GM13976 (cell line): ENCODE measurements around the gene PC.

Experiments
- DNase-seq: peaks from one replicate; pipeline ENCODE4 v3.0.0; 2012; ENCODE audit warnings: low spot score
- CTCF ChIP-seq: IDR thresholded peaks from 2 replicates; pipeline ENCODE4 v1.5.1; 2012; ENCODE audit warnings: borderline replicate concordance, mild to moderate bottlenecking; ENCODE audit not compliant: insufficient read depth; ENCODE audit errors: extremely low read depth, missing control alignments, control extremely low read depth
- in situ Hi-C: fragments of 300-500 bp; cut with MboI; formaldehyde crosslinking; loops from one replicate; pipeline ENCODE4 v1.12.0; 2022; ENCODE audit warnings: low sequenced_read_pairs, mixed read lengths, inconsistent platforms; ENCODE audit not compliant: unreplicated experiment

PC gene

GRCh38 chr11:66850588-66851238 is 107.5 kb downstream of the PC start:
- in situ Hi-C loops = no loop called here
- TF ChIP-seq CTCF = no peak
- DNase-seq = no peak

GRCh38 chr11:66850235-66850587 is 108.0 kb downstream of the PC start:
- no peak for TF ChIP-seq CTCF
- in situ Hi-C loops = no loop called here
- no peak for DNase-seq

GRCh38 chr11:66849501-66850234 is 108.5 kb downstream of the PC start:
- in situ Hi-C loops = no loop called here

GRCh38 chr11:66848671-66849500 is 109.3 kb downstream of the PC start:
- TF ChIP-seq CTCF = no peak
- in situ Hi-C loops = no loop called here
- DNase-seq = no peak

More at GRCh38 chr11:66849501-66850234, 108.5 kb downstream of the PC start:
- TF ChIP-seq CTCF = no peak
- no peak for DNase-seq

- TF ChIP-seq CTCF = no peak
- no peak for DNase-seq
- in situ Hi-C loops = no loop called here
These were observed 110.5 kb downstream of the PC start for GRCh38 chr11:66847461-66848232.

GRCh38 chr11:66846671-66847091 is 111.5 kb downstream of the PC start:
- no peak for DNase-seq
- in situ Hi-C loops = no loop called here
- TF ChIP-seq CTCF = no peak
